Parathyroid adenoma (tissue), 2 donors: ENCODE results near the gene NRN1.

Experiments used
- H2AFZ ChIP-seq: fragments of 300-600 bp; sonication (generic); one replicate; pipeline ENCODE4 v1.7.0; 2017; ENCODE audit warnings: antibody characterized with exemption, mild to moderate bottlenecking
- H3K27ac ChIP-seq: fragments of 300-600 bp; sonication (generic); one replicate; pipeline ENCODE4 v1.7.0; 2017
- H3K27me3 ChIP-seq: fragments of 300-600 bp; sonication (generic); one replicate; pipeline ENCODE4 v1.7.0; 2017; ENCODE audit warnings: low read length; ENCODE audit not compliant: control insufficient read depth, insufficient read depth
- H3K36me3 ChIP-seq: fragments of 300-600 bp; sonication (generic); one replicate; pipeline ENCODE4 v1.7.0; 2017; ENCODE audit warnings: low read length; ENCODE audit not compliant: control insufficient read depth, insufficient read depth
- H3K4me1 ChIP-seq: fragments of 300-600 bp; sonication (generic); one replicate; pipeline ENCODE4 v1.7.0; 2017; ENCODE audit warnings: control low read depth
- H3K4me2 ChIP-seq: fragments of 300-600 bp; sonication (generic); one replicate; pipeline ENCODE4 v1.7.0; 2017; ENCODE audit warnings: low read length
- H3K4me3 ChIP-seq: fragments of 300-600 bp; sonication (generic); one replicate; pipeline ENCODE4 v1.7.0; 2017; ENCODE audit warnings: low read depth, low read length
- H3K79me2 ChIP-seq: fragments of 300-600 bp; sonication (generic); one replicate; pipeline ENCODE4 v1.7.0; 2017; ENCODE audit warnings: control low read depth
- H3K9ac ChIP-seq: fragments of 300-600 bp; sonication (generic); one replicate; pipeline ENCODE4 v1.7.0; 2017; ENCODE audit warnings: mild to moderate bottlenecking
- H3K9me3 ChIP-seq: fragments of 300-600 bp; sonication (generic); one replicate; pipeline ENCODE4 v1.7.0; 2017; ENCODE audit warnings: low read length; ENCODE audit not compliant: control insufficient read depth
- CTCF ChIP-seq: fragments of 300-600 bp; sonication (generic); IDR thresholded peaks from one replicate; pipeline ENCODE4 v1.7.0; 2017; ENCODE audit warnings: antibody characterized with exemption, mild to moderate bottlenecking
- donor health status: primary hyperparathyroidism.

NRN1 gene

GRCh38 chr6:6005051-6006005 is 1.4 kb downstream of the NRN1 start:
- peak overlapping the region; percentile 95 for H2AFZ ChIP-seq
- H3K4me3 ChIP-seq = no peak overlapping the region
- H3K4me2 ChIP-seq = no peak overlapping the region
- TF ChIP-seq CTCF = no peak
- no peaks in the 10 kb centered on the region for H3K4me1 ChIP-seq
- peaks cover 3% of the 10 kb centered on the region for H3K79me2 ChIP-seq
- no peak overlapping the region for H3K9ac ChIP-seq
- no peaks in the 10 kb centered on the region for H3K9me3 ChIP-seq
- peak overlapping the region; percentile 98 for H3K27ac ChIP-seq
- peaks cover 20% of the 10 kb centered on the region for H3K27me3 ChIP-seq
- no peaks in the 10 kb centered on the region for H3K36me3 ChIP-seq

DNA sequence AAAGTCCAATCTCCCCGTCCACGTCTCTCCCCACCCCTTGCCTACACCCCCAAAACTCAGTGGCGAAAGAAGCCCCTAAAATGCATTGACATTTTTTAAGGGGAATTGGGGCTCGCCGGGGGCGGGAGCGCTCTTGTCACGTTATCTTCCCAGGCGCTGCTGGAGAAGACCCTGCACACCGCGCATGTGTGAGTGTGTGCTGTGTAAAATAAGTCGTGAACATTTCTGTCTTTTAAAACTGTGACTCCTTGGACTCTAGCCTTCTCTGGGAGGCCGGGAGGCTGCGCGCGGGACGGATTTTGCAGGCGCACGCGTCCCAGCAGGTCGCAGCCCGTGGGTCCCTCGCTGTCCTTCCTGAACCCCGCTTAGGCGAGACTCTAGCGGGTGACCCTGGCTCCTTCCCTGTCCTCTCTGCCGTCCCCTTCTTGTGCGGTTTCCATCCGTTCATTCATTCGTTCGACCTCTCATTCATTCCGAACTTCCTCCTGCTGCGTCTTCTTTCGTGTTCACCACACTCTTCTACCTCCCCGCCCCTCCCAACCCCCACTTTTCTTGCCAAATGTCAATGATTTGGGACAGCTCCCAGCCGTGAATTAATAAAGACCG is 2.2 kb downstream of the NRN1 start:
- H2AFZ ChIP-seq = peak overlapping the region; percentile 73
- H3K4me1 ChIP-seq = no peaks in the 10 kb centered on the region
- H3K27ac ChIP-seq = peak overlapping the region; percentile 76
- no peak overlapping the region for H3K4me2 ChIP-seq
- no peak overlapping the region for H3K9ac ChIP-seq
- H3K79me2 ChIP-seq = peaks cover 3% of the 10 kb centered on the region
- H3K4me3 ChIP-seq = peak overlapping the region; percentile 35
- H3K9me3 ChIP-seq = no peaks in the 10 kb centered on the region
- TF ChIP-seq CTCF = no peak
- H3K27me3 ChIP-seq = peaks cover 20% of the 10 kb centered on the region
- H3K36me3 ChIP-seq = no peaks in the 10 kb centered on the region

DNA sequence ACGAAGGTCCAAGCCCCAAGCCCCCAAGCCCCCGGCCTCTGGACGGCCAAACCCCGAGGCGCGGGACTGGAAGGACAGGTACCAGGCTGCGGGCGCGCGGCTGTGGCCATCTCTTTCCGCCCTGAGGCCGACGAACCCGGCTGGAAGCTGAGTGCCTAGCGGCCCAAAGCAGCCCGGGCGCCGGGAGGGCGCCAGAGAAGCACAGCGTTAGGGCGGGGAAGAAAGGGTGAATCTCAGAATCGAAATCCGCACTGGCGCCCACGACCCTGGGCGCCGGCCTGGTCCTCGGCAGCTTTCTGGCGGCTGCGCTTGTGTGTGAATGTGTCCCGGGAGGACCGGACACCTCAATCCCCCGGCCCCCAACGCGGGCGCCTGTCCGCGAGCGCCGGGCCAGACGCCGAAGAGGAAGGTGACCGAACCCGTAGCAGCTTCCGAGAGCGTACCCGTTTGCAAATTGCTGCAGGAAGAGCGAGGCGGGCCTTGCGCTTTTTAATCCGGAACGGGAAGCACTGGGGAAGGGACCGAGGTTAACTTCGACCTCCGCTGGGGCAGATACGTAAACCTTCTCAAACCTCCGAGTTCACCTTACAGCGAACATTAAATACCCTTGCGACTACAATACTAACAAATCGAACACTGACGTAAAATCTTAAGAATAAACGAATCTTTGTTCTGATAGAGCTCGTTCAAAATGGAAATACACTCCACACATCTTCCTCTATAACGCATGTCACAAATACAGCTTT is 2.9 kb downstream of the NRN1 start:
- no peaks in the 10 kb centered on the region for H3K9me3 ChIP-seq
- H2AFZ ChIP-seq = peak overlapping the region; percentile 73
- H3K9ac ChIP-seq = peak overlapping the region; percentile 58
- H3K36me3 ChIP-seq = no peaks in the 10 kb centered on the region
- no peaks in the 10 kb centered on the region for H3K4me1 ChIP-seq
- peak overlapping the region; percentile 35 for H3K4me3 ChIP-seq
- H3K4me2 ChIP-seq = peak overlapping the region; percentile 45
- no peak for TF ChIP-seq CTCF
- H3K27ac ChIP-seq = peak overlapping the region; percentile 76
- H3K27me3 ChIP-seq = peaks cover 20% of the 10 kb centered on the region
- H3K79me2 ChIP-seq = peaks cover 3% of the 10 kb centered on the region

DNA sequence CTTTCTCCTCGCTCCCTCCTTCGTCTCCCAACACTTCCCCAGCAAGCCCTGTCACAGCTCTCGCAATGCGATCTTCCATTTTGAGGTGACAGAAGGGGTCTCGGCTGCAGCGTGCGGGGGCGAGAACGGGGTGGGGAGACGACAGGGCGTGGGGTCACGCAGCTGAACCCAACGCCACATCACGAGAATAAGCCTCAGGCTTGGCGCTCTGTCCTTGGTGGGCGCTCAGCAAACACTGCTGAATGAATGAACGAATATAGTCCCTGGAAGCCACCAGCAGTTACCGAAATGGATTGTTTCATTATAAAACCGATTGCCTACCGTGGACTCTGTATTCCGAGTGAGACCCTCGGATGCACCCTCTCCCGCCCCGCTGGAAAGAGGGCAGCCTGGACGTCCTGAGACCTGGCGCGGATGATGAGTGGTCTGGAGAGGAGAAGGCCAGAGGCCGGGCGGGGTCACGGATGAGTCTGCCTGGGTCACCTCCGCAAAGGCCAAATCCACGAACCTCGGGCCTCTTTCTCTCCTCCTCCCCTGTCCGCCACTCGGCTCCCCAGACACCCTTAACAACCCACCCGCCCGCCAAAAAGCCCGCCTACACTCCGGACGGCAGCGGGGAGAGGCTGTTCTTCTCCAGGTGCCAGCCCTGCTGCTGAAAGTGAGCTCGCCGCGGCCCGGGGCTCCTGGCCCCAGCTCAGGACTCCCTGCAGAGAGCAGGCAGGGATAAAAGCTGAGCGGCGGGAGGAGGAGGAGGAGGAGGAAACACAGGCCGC is 3.7 kb downstream of the NRN1 start:
- H3K36me3 ChIP-seq = no peaks in the 10 kb centered on the region
- H3K9ac ChIP-seq = peak overlapping the region; percentile 58
- peak overlapping the region; percentile 73 for H2AFZ ChIP-seq
- no peak for TF ChIP-seq CTCF
- peak overlapping the region; percentile 76 for H3K27ac ChIP-seq
- peaks cover 24% of the 10 kb centered on the region for H3K27me3 ChIP-seq
- H3K9me3 ChIP-seq = no peaks in the 10 kb centered on the region
- no peaks in the 10 kb centered on the region for H3K4me1 ChIP-seq
- no peak overlapping the region for H3K4me2 ChIP-seq
- peak overlapping the region; percentile 35 for H3K4me3 ChIP-seq
- peaks cover 3% of the 10 kb centered on the region for H3K79me2 ChIP-seq
